HG03442 (cell line): ENCODE data around the gene CD160.
"Not testable (repeated sequence)": the region's sequence is repeated elsewhere in the genome, so short reads cannot be mapped to it uniquely, and the experiment has no call there.

Experiments used
- ATAC-seq: cut with Tn5 transposase; IDR thresholded peaks from one replicate; pipeline ENCODE4 v1.9.1; 2021; ENCODE audit warnings: mild to moderate bottlenecking, moderate library complexity; ENCODE audit not compliant: unreplicated experiment

Gene CD160

GRCh38 chr1:145757420-145757819, 38.1 kb downstream of the CD160 start:
- ATAC-seq = no peak

DNA sequence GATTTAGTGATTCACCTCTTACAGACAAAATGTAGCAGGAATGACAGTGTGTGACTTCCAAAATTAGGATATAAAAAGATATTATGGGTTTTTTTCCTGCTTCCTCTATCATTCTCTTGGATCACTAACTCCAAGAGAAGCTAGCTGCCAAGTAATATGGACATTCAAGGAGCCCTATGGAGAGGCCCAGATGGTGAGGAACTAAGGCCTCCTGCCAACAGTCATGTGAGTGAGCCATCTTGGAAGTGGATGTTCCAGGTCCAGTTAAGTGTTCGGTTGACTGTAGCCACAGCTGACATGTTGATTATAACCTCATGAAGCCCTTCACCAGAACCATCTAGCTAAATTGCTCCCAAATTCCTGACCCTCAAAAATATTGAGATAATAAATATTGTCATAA, 38.8 kb downstream of the CD160 start:
- no peak for ATAC-seq

DNA sequence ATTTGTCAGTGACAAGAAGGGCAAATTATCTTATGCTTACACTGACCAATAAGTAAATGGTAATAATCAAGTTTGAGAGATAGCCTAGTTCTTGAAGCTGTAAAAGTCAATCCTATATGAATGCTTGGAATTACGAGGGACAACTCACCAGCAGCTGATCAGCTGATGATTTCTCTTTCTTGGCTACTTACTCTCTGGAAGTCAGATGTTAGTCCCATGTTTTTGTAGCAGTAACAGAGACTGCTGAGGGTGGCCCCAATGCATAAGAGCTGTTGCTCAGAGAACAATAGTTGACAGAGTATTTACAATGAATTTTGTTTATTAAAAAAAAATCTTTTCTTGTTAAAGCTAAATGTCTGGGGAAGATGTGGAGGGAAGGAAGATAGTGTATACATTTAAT, 39.3 kb downstream of the CD160 start:
- no peak for ATAC-seq

DNA sequence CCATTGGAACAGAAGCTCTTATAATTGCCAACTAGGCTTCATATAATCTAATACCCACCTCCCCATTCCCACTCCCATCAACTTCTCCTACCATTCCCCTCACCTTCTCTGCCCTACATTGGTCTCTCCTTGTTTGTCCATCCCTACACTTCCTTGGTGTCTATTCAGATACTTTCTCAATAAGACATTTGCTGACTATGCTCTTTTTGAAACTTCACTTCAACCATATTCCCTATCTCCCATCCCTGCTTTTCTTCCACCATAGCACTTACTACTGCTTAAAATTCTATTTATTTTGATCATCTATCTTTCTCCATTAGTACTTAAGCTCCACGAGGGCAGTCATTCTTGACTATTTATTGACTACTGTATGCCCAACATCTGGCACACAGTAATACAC, 40.4 kb downstream of the CD160 start:
- no peak for ATAC-seq

- ATAC-seq = not testable (repeated sequence)
Observed at GRCh38 chr1:145760395-145760949, 41.2 kb downstream of the CD160 start.

GRCh38 chr1:145761498-145761897, 42.2 kb downstream of the CD160 start:
- ATAC-seq = not testable (repeated sequence)

DNA sequence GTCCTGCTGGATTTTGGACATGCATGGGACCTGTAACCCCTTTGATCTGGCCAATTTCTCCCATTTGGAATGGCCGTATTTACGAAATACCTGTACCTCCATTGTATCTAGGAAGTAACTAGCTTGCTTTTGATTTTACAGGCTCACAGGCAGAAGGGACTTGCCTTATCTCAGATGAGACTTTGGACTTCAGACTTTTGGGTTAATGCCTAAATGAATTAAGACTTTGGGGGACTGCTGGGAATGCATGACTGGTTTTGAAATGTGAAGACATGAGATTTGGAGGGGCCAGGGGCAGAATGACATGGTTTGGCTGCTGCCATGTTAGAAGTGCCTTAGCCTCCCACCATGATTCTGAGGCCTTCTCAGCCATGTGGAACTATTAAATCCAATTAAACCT, 42.7 kb downstream of the CD160 start:
- ATAC-seq = not testable (repeated sequence)

DNA sequence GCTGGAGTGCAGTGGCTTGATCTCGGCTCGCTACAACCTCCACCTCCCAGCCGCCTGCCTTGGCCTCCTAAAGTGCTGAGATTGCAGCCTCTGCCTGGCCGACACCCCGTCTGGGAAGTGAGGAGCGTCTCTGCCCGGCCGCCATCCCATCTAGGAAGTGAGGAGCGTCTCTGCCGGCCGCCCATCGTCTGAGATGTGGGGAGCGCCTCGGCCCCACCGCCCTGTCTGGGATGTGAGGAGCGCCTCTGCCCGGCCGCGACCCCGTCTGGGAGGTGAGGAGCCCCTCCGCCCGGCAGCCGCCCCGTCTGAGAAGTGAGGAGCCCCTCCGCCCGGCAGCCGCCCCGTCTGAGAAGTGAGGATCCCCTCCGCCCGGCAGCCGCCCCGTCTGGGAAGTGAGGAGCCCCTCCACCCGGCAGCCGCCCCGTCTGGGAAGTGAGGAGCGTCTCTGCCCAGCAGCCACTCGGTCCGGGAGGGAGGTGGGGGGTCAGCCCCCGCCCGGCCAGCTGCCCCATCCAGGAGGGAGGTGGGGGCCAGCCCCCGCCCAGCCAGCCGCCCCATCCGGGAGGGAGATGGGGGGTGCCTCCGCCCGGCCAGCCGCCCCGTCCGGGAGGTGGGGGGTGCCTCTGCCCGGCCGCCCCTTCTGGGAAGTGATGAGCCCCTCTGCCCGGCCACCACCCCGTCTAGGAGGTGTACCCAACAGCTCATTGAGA, 45.1 kb downstream of the CD160 start:
- ATAC-seq = not testable (repeated sequence)

GRCh38 chr1:145765127-145765526, 45.8 kb downstream of the CD160 start:
- not testable (repeated sequence) for ATAC-seq

GRCh38 chr1:145765585-145766360, 46.5 kb downstream of the CD160 start:
- ATAC-seq = not testable (repeated sequence)

DNA sequence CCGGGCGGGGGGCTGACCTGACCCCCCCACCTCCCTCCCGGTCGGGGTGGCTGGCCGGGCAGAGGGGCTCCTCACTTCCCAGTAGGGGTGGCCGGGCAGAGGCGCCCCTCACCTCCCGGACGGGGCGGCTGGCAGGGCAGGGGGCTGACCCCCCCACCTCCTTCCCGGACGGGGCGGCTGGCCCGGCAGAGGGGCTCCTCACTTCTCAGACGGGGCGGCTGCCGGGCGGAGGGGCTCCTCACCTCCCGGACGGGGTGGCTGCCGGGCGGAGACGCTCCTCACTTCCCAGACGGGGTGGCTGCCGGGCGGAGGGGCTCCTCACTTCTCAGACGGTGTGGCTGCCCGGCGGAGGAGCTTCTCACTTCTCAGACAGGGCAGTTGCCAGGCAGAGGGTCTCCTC, 47.6 kb downstream of the CD160 start:
- ATAC-seq = not testable (repeated sequence)

DNA sequence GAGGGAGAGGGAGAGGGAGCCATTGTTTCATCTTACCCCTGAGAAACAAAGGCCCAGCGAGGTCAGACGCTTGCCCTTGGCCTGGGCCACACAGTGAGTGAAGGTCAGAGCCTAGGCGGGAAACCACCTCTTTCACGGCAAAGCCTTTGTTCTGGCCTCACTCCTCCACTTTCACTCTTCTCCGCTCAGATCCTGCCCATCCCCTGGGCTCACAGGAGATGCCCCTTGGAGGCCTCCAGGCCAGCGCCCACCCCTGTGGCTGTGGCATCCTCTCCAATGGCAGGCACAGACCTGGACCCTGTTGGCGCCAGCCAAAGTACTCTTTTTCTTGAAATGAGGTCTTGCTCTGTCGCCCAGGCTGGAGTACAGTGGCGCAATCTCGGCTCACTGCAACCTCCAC, 48.7 kb downstream of the CD160 start:
- not testable (repeated sequence) for ATAC-seq

DNA sequence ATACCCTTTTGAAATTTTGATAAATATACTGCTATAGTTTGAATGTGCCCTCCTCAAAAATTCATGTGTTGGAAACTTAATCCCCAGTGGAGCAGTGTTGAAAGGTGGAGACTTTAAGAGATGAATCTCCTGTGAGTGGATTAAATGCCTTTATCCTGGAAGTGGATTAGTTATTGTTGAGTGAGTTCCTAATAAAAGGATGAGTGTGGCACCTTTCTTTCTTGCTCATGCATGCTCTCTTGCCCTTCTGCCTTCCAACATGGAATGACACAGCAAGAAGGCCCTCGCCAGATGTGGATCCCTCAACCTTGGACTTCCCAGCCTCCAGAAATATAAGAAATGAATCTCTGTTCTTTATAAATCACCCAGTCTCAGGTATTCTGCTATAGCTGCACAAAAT, 51.8 kb downstream of the CD160 start:
- ATAC-seq = no peak

DNA sequence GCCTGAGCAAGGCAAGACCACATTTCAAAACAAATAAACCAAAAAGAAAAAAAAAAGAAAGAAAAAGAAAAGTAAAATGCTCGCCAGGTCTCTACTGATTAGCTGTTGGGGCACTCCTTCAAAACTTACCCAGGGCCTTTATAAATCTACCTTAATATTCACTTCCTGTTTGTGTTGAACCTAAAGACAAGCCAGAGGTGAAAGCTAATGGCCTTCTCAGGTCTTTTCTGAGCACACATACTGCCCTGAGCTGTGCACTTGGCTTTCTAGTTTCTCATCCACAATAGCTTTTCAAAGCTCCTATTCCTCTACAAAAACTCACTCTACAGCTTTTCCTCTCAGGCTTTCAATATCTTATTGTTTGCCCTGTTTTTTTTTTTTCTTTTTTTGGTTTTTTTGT, 54.1 kb downstream of the CD160 start:
- ATAC-seq = no peak

- ATAC-seq = no peak
Observed at GRCh38 chr1:145777357-145778145, 58.3 kb downstream of the CD160 start.

DNA sequence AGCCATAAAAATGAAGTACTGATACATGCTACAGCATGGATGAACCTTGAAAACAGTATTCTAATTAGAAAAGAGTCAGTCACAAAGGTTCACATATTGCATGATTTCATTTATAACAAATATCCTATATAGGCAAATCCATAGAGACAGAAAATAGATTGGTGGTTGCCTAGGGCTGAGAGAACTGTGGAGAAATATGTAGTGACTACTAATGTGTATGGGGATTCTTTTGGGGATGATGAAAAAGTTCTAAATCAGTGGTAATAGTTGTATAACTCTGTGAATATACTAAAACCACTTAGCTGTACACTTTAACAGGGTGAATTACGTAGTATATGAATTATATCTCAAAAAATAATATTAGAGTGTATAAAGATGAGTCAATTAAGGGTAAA, 58.8 kb downstream of the CD160 start:
- no peak for ATAC-seq

DNA sequence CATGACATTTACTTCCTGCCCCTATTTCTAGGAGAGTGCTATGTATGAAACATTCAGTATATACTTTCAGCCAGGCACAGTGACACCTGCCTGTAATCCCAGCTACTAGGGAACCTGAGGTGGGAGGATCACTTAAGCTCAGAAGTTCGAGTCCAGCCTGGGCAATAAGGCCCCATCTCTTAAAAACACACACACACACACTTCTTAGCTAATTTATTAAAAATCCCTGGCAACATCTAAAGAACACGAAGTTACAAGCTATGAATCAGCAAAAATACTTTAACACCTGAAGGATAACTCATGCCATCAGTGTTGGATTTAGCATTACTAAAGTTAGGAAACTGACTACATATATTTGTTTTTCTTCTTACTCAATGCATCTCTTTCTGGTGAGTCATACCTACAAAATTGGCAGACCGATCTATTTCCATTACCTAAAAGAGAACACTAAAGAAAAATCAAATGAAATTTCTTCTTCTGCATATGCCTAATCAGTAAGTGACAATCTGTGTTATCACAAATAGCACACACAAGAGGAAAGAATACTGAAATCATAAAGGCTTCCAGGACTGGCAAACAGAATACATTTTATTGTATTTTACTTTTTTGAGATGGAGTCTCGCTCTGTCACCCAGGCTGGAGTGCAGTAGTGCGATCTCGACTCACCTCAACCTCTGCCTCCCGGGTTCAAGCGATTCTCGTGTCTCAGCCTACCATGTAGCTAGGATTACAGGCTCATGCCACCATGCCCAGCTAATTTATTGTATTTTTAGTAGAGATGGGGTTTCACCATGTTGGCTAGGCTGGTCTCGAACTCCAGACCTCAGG, 63.2 kb downstream of the CD160 start:
- ATAC-seq = no peak

DNA sequence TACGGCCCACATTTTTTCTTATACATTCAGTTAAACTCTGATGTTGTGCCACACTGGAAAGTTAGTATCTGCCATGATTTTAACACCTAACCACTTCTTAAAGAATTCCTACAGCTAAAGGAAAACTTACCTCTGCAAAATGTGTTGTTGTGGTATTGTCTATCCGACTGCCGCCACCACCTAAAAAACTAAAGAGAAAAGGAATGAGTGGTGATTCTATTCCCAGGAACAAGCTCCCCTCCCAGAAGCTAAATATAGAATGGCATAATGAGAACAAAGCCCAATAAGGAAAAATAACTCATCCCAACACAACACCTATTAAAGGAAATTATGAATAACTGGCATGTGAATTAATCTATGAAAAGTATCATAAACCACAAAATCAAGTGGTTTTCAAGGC, 65.1 kb downstream of the CD160 start:
- no peak for ATAC-seq

- ATAC-seq = no peak
Observed at GRCh38 chr1:145785547-145785946, 66.2 kb downstream of the CD160 start.

DNA sequence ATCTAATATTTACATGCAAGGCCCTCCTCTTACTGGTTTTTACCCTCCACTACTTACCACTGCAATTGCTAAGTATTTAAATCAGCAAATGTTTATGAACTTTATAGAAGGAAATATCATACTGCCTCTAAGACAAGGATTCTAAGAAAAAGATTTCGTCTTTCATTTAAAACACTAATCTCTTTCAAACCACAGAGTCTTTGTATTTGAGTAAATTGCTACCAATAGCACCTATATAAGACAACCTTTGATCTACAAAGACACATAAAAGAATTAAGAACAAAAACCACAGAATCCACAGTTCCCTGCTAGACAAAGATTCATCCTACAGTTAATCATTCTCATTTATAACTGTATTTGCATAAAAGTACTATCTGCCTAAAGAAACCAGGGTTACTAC, 67.0 kb downstream of the CD160 start:
- ATAC-seq = no peak
